GM21737 (cell line): ENCODE results near the gene DPH1.
"Not testable (repeated sequence)": the region's sequence is repeated elsewhere in the genome, so short reads cannot be mapped to it uniquely, and the experiment has no call there.

ENCODE experiments used
- ATAC-seq: cut with Tn5 transposase; IDR thresholded peaks from one replicate; pipeline ENCODE4 v1.9.1; 2021; ENCODE audit warnings: mild to moderate bottlenecking, moderate library complexity; ENCODE audit not compliant: unreplicated experiment

The DPH1 gene

DNA sequence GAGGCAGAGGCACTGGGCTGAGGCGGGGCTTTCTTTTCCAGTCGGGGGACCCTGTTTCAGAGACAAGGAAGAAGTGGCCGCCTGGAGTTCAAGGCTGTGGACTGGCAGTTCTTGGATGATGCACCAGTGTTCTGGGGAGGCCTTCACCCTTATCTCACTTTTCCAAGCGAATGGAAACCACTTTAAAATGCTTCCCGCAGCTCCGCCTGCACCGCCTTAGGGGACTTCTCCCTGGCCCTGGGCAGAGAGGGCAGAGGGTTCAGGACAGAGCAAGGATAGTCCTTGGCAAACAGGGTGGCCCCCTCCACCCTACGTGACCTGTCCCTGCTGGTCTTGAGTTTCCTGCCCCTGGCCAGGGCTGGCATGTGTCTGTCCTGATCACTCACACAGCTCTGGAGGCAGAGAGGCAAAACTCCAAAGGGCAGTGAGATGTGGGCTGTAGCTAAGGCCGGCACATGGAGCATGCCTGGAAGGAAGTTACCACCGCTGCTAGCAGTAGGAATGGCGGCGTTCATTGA is 25.5 kb upstream of the DPH1 start:
- ATAC-seq, result no peak

DNA sequence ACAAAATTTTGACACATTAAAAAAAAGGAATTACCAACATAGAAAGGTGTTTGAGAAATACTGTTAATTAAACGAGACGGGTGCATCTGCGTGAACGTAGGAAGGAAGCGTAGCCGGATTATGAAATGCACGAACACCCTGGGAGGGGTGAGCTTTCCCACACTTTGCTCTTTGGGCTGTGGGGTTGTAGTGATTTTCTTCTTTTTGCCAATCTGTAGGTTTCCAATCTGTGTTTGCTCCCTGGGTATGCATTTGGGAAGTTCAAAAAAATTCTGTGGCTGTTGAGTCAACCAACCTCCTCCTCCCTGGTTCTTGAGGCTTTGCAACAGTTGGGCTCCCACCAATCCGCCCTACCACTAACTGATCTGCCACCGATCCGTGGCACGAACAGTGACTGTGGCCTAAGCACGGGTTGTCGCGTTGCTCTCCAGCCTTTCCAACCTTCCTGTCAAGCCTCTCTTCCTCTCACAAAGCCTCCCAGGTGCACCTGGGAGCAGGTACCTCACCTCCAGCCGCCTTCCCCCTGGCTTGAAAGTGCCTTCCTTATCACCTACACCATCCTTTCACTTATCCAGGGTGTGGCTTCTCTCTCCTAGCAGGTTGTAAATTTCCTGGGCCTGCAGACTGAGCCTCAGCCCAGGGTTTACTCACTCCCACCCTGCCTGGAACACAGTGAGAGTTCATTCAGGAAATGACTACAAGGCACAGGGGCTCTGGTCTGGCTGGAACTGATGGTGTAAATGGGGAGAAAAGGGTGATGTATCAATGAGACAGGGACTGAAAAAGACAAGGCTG is 21.4 kb upstream of the DPH1 start:
- no peak for ATAC-seq

DNA sequence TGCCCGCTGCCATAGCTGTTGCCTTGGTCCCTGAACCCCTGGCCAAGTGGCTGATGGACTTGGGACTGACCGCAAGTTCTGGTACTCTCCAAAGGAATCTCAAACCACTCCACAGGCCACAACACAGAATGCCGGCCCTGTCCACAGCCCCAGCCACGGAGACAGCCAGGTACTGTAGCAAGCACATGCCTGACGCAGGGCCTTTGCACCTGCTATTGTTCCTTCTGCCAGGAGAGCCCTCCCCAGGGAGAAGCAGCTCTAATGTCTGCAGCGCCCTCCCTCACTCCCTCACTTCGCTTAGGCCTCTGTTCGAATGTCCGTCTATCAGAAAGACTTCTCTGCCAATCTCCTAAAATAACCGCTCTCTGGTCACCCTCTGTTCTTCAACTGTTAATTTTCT is 20.2 kb upstream of the DPH1 start:
- ATAC-seq, result no peak

DNA sequence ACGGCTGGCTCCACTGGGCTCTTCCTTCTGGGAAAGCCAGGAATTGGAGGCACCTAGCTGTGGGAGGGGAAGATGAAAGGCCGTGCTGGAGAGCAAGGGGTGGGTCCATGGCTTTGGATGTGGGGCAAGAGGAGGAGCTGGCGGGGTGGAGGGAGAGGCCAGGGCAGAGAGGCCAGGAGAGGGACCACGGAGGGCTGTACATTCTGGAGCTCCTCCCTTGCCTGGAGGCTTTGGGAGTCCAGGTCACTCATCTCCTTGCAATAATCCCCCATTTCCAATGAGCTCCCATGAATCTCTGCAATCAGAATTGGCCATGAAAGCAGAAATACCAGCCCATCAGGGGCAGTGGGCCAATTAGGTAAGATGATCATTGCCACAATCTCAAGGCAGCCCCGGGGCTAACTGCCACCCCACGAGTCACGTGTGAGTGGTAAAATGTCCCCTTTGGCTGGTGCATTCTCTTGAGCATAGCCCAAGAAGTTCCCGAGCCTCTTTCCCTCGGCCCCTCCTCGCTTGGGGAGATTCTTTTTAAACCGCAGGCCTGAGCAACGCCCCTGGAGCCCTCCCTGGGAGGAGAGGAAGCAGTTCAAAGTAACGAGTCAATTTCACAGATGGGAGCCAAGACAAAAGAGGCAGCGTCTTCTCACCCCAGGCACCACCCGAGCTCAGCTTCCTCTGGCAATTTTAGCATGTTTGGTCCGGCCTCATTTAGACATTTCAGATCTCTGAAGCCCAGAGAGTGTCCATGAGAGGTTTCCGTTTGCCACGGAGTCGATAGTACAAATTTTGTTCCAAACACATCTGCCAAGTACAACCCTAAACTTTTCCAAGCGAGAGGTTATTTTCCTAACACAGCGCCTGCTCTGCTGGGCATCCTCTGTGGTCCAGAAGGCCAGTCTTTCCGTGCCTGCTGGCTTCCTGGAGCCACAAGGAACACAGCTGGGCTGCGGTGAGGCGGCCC is 18.3 kb upstream of the DPH1 start:
- no peak for ATAC-seq

DNA sequence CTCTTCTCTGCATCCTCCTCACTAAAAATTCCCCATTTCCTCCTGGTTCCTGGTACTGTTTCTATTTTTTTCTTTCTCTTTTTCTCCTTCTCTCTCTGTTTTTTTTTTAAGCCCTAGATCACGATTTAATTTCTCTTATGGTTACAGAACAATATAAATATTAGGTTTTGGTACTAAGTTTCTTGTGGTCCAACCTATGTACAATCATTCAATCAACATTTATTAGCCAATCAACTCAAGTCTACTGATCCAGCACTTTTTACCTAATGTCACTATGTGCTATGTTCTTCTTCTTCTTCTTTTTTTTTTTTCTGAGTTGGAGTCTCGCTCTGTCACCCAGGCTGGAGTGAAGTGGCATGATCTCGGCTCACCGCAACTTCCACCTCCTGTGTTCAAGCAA is 17.5 kb upstream of the DPH1 start:
- no peak for ATAC-seq

DNA sequence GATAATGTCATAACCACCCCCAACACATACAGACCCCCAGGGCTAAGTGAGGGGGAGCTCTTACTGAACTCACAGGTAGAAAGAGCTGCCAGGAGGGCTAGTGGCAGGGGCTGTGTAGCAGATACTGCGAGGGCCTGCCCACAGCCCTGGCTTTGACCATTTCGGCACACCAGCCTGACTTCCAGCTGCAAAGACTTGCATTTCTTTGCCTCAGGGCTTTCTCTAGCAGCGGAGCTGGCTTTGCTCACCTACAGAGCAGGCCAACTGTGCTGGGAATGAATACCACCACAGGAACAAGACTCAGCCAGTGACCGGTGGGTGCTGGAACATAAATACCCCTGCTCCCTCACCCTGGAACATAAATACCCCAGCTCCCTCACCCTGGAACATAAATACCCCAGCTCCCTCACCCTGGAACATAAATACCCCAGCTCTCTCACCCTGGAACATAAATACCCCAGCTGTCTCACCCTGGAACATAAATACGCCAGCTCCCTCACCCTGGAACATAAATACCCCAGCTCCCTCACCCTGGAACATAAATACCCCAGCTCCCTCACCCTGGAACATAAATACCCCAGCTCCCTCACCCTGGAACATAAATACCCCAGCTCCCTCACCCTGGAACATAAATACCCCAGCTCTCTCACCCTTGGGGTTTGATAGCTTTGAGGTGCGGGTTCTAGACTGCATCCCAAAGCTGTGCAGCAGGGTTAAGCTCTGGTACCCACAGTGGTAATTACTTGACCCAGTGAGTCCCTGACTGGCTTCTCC is 16.5 kb upstream of the DPH1 start:
- not testable (repeated sequence) for ATAC-seq

DNA sequence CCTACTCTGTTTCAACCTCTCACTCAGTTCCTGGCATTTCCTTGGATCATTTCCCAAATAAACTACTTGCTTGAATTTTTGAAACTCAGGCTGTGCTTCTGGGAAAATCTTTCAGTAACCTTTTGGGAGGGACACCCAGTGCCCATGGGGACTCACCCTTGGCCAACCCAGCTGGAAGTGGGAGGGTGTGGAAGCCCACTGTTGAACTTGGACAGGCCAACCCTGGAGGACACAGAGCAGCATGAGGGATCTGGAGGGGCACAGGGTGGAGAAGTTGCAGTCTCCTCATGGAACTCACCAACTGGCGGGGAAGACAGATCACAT is 16.0 kb upstream of the DPH1 start:
- ATAC-seq, result no peak

DNA sequence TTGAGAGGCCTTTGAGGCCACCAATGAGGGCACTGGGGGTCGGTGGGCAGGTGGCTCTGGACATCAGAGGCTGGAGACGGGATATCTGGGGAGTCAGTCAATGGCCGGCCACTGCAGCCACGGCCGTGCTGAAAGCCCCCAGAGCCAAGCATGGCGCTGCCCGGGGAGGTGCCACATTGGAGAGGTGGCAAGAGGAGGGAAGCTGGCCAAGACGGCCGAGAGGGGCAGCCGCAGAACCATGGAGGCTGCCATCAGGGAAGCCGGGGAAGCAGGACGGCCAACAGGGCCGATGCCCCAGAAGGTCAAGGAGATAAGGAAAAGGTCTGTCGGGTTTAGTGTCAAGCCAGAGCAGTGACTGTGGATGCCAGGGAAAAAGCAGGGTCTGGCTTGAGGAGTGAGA is 14.6 kb upstream of the DPH1 start:
- ATAC-seq, result no peak

DNA sequence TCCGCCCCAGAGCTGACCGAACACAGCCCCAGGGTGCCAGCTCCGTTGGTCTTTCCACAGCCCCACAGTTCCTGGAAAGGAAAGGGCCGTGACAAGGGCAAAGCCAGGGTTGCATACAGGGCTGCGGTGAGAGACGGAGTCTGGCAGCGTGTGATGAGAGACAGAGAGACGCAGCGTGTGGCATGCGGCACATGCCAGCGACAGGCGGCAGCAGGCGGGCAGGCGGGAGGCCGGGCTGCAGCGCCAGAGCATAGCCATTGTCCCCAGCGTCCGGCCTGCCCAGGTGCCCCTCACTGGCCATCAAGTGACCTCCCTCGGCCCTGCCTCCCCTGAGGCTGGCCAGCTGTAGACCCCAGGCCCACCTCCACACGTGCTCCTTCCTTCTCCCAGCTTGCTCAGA is 13.5 kb upstream of the DPH1 start:
- no peak for ATAC-seq

DNA sequence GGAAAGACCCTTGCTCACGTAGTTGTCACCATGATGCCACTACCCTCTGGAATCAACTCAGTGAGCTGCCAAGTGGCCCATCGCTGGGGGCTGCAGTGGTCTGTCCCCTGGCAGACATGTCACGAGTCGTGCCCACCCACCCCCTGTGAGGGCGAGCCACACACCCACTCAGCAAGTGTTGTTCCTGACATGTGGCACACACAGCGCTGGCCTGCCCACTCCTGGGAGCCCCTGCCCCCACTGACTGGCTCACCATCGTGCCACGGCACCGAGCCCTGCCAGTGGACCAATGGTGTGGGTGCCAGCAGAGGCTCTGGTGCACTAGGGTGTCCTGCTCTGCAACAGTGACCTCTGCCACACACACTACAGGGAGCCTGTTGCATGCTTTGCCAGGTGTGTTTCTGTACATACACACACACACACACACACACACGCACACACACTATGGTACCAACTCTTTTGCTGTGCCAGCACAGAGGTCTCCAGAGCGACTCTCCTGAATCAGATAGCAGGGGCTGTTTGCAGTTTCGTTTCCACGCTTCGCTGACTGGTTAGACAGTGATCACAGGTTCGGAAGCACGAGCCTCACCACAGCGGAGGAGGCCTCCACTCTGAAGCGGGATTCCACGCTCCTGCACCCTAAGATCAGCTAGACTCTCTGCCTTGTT is 12.5 kb upstream of the DPH1 start:
- no peak for ATAC-seq

DNA sequence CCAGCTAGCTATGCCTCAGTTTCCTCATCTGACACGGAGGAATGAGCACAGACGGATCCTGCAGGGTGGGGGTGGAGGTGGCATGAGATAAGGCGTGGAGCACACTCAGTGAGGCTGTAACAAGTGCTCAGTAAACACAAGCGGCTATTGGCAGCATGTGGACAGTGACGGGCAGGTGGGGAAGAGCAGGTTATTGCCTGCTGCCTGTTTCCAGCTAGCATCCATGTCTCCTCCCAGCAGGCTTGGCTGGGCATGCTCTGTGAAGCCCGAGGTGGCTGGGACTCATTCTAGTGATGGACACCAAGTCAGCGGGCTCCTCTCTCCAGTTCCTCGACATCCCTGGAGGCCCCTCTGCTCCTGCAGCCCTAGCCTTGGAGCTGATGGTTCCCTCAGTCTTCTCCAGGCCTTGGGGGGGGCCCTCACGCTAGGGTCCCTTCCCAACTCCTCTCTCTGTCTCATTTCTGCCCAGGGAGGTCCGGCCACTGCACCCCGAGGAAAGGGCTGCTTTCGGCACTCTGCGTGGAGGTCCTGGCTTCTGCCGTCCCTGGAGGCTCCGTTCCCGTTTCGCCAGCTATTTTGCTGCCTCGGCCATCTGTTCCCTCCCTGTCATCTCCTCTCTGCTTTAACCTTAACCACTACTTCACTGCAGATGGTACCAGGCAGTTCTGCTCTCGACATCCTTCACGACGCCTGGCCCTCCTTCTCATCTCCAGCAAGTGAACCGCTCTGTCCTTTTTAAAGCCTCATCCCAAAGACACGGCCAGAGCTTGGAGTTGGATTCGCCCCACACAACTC is 11.0 kb upstream of the DPH1 start:
- ATAC-seq, result no peak

DNA sequence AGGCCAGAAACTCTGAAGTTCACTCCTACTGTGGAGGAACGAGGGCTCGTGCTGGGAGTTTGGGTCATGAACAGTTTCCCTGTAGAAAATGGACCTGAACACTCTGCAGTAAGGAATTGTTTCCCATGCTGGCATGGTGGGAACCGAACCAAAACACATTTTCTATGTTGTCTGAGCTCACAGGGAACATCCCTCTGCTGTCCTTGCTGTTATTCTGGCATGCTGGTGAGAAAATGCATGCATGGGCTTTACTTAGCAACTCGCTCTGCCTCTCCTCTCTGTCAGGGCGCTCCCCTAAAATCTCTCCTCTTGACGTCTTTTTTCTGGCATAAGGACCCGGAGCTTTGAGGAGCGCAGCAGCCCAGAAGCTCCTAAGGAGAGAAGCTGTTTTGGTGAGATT is 10.2 kb upstream of the DPH1 start:
- ATAC-seq, result no peak

DNA sequence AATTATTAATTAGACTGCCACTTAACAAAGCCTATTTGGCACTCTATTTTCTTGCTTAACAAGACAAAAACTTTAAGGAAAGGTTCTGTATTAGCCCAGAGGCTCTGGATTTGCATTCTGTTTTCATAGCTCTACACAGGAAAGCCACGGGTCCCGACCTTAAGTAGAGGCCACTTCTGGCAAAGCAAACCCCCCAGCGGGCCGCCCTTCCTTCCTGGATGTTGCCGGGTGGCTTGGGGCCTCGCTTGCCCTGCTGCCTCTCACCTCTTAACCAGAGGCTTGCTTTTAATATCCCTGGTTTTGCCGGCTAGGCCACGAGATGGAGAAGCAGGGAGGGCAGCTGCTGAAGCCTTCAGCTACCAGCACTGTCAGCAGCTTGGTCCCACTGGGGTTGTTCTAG is 9.2 kb upstream of the DPH1 start:
- ATAC-seq, result no peak

DNA sequence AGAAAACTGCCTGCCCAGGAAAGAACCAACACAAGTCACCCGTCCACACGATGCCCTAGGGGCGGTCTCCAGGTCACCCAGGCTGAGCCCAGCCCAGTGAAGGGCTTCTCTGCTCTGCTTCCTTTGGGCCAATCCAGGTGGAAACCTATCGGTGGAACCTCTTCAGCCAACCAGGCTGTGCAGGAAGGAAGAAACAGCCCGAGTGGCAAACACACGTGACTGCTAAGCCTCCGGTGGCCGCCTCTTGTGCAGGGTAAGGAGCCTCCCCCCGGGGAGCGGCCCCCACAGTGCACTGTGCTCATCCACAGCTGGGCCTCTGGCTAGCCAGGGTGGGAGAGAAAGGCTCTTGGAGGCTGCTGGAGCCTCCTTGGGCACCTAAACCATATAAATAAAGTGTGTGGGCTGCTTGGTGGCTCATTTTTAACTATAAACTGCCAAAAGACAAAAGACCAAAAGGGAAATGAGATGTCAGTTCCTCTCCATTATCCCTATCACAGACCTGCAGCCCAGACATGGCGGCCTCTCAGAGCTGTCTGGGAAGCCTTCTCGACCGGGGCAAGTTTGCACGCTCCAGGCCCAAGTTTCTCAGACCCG is 7.2 kb upstream of the DPH1 start:
- no peak for ATAC-seq

DNA sequence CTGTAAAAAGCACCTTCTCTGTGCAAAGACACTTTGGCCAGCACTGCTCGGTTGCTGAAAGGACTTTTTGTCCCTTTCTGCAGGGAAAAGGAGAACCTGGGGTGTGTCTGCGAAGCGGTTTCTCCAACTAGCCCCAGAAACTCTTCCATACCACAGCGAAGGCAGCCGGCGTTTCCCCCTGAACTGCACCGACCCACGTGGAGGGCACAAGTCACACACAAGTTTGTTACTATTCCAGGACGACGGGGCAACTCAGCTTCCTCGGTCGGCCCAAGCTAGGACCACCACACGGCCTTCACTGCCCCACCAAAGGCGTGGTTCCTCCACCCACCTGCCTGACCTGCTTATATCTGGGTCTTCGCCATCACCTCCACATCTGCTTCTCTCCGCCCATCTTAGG is 6.7 kb upstream of the DPH1 start:
- ATAC-seq, result no peak

DNA sequence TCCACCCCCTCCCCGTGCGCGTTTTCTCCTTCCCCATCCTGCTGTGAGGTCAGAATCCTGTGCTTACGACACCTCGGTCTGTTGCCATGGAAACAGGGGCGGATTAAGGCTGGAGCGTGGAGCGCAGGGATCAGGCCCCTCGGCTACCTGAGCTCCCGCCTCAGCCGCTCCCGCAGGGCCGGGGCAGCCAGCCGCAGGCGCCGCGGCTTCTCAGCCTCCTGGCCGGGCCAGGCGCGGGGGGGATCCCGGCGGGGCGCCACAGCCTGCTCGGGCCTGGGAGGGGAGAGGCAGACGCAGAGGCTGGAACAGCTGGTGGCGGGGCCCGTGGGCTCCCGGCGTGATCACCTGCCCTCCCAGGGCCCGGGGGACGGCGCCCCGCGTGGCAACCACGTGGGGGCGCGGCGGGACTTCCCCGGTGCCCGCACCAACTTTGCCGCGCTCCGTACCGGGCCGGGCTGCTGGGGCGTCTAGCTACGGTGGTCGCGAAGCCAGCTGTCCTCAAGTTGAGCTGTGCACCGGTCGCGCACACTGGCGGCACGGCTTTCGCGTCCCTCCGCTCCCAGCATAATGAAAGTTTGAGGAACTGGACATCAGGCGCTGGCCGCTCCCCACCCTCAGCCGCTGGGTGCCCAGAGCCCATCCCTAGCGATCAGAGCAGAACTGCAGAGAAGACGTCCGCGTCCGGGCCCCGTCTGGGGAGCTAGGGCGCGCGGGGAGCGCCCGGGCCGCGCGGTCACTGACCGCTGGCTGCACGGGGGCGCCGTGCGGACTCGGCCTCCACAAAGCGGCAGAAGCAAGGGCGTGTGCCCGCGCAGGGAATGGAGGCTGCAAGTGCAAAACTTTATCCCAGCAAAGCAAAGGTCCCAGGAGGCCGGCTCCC is 6.0 kb upstream of the DPH1 start:
- ATAC-seq, result no peak

DNA sequence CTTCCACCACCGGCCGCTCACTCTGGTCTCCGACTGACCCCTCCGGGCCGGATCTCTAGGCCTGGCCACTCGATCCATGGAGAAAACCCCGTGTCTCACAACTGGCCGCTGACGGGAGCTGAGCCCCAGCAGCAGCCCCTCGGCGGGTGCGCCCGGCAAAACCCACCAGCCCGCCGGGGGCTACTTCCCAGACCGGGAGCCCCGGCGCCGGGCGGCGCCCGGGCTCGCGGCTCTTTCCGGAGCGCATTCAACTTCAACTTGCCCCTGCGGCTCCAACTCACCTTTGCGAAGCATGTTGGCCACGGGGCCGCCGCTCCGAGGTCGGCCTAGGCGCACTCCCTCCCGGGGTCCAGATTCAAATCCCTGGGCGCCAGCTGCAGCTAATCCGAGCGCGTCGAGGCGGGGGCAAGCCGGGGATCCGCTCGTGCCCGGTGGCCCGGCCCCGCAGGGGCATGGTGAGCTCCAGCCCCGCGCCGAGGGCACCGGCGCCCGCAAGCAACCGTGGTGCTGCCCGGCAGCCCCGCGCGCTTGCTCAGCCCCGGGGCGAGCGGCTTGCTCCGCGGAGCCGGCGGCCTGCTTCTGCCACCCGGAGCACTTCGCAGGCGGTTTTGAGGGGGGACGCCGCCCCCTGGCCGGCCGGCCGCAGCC is 5.3 kb upstream of the DPH1 start:
- ATAC-seq, result no peak

DNA sequence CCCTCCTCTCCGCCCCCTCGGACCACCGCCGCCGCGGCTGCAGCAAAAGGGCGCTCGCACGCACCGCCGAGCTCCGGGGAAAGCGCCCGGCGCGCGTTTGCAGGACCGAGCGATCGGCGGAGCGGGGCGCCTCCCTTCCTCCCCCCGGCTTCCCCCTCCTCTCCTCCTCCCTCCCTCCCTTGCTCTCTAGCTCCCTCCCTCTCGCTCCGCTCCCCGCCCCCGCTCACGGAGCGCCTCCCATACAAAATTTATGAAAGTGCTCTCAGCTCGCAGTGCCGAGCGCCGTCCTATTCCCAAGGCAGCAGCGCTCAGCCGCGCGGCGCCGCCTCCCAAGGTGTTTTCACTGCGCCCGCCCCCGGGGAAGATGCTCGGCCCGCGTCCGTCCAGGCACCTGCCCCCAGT is 4.7 kb upstream of the DPH1 start, which contains the start of gene RTN4RL1:
TSS of gene RTN4RL1 (minus strand) at position 115 of the 402 bp plus-strand sequence. CDS start 469 bp downstream, outside the sequence.
- no peak for ATAC-seq
